SU-DHL-6 (cell line): ENCODE data around the gene LRRC3.

Experiments used
- H2AFZ ChIP-seq: fragments of 200-600 bp; sonication (generic); 2 replicates; pipeline ENCODE4 v1.6.1; 2014; ENCODE audit warnings: low read depth, mild to moderate bottlenecking, moderate library complexity, mixed read lengths, antibody characterized with exemption, low read length; ENCODE audit not compliant: severe bottlenecking
- H3F3A ChIP-seq: fragments of 200-600 bp; shearing (Covaris generic); 2 replicates; pipeline ENCODE4 v1.6.0; 2016; ENCODE audit warnings: antibody characterized with exemption, mild to moderate bottlenecking; ENCODE audit not compliant: insufficient read depth
- H3K27ac ChIP-seq: fragments of 200-600 bp; sonication (generic); 2 replicates; pipeline ENCODE4 v1.5.1; 2016; ENCODE audit warnings: low read depth, mild to moderate bottlenecking, low read length, moderate library complexity, mixed read lengths
- H3K27me3 ChIP-seq: fragments of 200-600 bp; sonication (generic), shearing (Covaris generic); 2 replicates; pipeline ENCODE4 v1.6.0; 2014; ENCODE audit warnings: mild to moderate bottlenecking, low read length
- H3K36me3 ChIP-seq: fragments of 200-600 bp; sonication (generic); 2 replicates; pipeline ENCODE4 v1.6.1; 2014; ENCODE audit warnings: mild to moderate bottlenecking, low read length, mixed read lengths
- H3K4me2 ChIP-seq: fragments of 300-600, 200-600 bp; shearing (Covaris generic), sonication (generic); 2 replicates; pipeline ENCODE4 v1.6.0; 2014; ENCODE audit warnings: low read length, low read depth, mild to moderate bottlenecking; ENCODE audit not compliant: poor library complexity, severe bottlenecking
- H3K4me3 ChIP-seq: fragments of 200-600 bp; sonication (generic); 2 replicates; pipeline ENCODE4 v1.5.1; 2014; ENCODE audit warnings: antibody characterized with exemption, low read length, mild to moderate bottlenecking, mixed read lengths; ENCODE audit not compliant: insufficient read depth, poor library complexity, severe bottlenecking
- H3K79me2 ChIP-seq: fragments of 200-600 bp; sonication (generic); 2 replicates; pipeline ENCODE4 v1.6.1; 2014; ENCODE audit warnings: mild to moderate bottlenecking, low read length, moderate library complexity; ENCODE audit not compliant: insufficient read depth
- H3K9ac ChIP-seq: fragments of 200-600 bp; sonication (generic); 2 replicates; pipeline ENCODE4 v1.7.0; 2014; ENCODE audit warnings: mild to moderate bottlenecking, low read length
- H3K9me2 ChIP-seq: fragments of 200-600 bp; sonication (generic); replicated peaks from 2 replicates; pipeline ENCODE4 v1.6.1; 2014; ENCODE audit warnings: low read length; ENCODE audit not compliant: insufficient read depth
- H3K9me3 ChIP-seq: fragments of 200-600 bp; sonication (generic); 2 replicates; pipeline ENCODE4 v1.6.1; 2014; ENCODE audit warnings: low read length, mixed read lengths; ENCODE audit not compliant: insufficient read depth
- H4K20me1 ChIP-seq: fragments of 200-600 bp; sonication (generic); 2 replicates; pipeline ENCODE4 v1.6.1; 2014; ENCODE audit warnings: low read depth, mild to moderate bottlenecking, antibody characterized with exemption, low read length, moderate library complexity, mixed read lengths
- EZH2phosphoT487 ChIP-seq: fragments of 200-600 bp; sonication (generic), shearing (Covaris generic); conservative IDR thresholded peaks from 2 replicates; pipeline ENCODE4 v1.6.1; 2018; ENCODE audit warnings: mild to moderate bottlenecking, antibody characterized with exemption, low read length, moderate library complexity, mixed read lengths
- TF ChIP-seq, protein P1 (sequence below): fragments of 200-600 bp; sonication (generic); IDR thresholded peaks from one replicate; pipeline ENCODE4 v1.5.1; 2017; ENCODE audit warnings: antibody characterized with exemption, mild to moderate bottlenecking, low read length, moderate library complexity; ENCODE audit not compliant: insufficient read depth, poor library complexity, severe bottlenecking

The LRRC3 gene

DNA sequence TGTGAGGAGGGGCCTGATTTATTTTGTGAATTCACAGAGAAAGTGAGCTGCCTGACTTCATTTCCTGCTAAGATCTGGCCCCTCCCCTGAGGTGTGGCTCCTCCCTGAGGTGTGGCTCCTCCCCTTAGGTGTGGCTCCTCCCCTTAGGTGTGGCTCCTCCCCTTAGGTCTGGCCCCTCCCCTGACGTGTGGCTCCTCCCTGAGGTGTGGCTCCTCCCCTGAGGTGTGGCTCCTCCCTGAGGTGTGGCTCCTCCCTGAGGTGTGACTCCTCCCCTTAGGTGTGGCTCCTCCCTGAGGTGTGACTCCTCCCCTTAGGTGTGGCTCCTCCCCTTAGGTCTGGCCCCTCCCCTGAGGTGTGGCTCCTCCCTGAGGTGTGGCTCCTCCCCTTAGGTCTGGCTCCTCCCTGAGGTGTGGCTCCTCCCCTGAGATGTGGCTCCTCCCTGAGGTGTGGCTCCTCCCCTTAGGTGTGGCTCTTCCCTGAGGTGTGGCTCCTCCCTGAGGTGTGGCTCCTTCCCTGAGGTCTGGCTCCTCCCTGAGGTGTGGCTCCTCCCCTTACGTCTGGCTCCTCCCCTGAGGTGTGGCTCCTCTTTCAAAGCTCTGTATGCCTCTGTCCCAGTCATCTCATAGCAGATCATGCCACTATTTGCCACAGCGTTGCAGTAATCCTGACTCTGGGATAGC is 26.9 kb upstream of the LRRC3 start:
- no peaks in the 10 kb centered on the region for H4K20me1 ChIP-seq
- H3F3A ChIP-seq: no peaks in the 10 kb centered on the region
- TF ChIP-seq, protein P1, sequence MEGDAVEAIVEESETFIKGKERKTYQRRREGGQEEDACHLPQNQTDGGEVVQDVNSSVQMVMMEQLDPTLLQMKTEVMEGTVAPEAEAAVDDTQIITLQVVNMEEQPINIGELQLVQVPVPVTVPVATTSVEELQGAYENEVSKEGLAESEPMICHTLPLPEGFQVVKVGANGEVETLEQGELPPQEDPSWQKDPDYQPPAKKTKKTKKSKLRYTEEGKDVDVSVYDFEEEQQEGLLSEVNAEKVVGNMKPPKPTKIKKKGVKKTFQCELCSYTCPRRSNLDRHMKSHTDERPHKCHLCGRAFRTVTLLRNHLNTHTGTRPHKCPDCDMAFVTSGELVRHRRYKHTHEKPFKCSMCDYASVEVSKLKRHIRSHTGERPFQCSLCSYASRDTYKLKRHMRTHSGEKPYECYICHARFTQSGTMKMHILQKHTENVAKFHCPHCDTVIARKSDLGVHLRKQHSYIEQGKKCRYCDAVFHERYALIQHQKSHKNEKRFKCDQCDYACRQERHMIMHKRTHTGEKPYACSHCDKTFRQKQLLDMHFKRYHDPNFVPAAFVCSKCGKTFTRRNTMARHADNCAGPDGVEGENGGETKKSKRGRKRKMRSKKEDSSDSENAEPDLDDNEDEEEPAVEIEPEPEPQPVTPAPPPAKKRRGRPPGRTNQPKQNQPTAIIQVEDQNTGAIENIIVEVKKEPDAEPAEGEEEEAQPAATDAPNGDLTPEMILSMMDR: no peak
- no peak for TF ChIP-seq EZH2phosphoT487
- H3K27me3 ChIP-seq: no peaks in the 10 kb centered on the region
- no peak overlapping the region for H3K4me2 ChIP-seq
- no peak overlapping the region for H2AFZ ChIP-seq
- peaks cover 6% of the 10 kb centered on the region; the same call in 1 of the 2 replicates for H3K9me3 ChIP-seq
- H3K36me3 ChIP-seq: no peaks in the 10 kb centered on the region
- no peaks in the 10 kb centered on the region for H3K9me2 ChIP-seq
- H3K9ac ChIP-seq: no peak overlapping the region
- no peaks in the 10 kb centered on the region for H3K79me2 ChIP-seq
- H3K27ac ChIP-seq: no peak overlapping the region
- H3K4me3 ChIP-seq: no peak overlapping the region

DNA sequence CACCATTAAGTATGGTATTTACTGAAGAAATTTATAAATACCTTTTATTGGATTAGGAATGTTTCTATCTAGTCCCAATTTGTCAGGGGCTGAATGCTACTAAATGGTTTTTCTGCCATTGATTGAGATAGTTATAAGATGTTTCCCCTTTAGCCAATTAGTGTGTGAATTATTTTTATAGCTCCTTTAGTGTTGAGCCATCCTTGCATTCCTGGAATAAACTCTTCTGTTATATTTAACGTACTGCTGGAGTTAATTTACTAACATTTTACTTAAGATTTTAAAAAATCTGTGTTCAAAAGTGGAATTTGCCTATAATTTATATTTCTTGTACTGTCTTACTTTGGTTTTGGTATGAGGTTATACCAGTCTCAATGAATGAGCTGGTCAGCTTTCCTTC is 25.4 kb upstream of the LRRC3 start:
- TF ChIP-seq, protein P1: no peak
- no peak for TF ChIP-seq EZH2phosphoT487
- Histone ChIP-seq H3K9ac (no peak overlapping the region), H3K9me3 (peaks cover 6% of the 10 kb centered on the region; the same call in 1 of the 2 replicates), H3F3A (no peaks in the 10 kb centered on the region), H3K9me2 (no peaks in the 10 kb centered on the region), H2AFZ (no peak overlapping the region), H3K36me3 (no peaks in the 10 kb centered on the region), H3K79me2 (no peaks in the 10 kb centered on the region), H3K4me2 (no peak overlapping the region), H4K20me1 (no peaks in the 10 kb centered on the region), H3K4me3 (no peak overlapping the region), H3K27me3 (no peaks in the 10 kb centered on the region), H3K27ac (no peak overlapping the region)

DNA sequence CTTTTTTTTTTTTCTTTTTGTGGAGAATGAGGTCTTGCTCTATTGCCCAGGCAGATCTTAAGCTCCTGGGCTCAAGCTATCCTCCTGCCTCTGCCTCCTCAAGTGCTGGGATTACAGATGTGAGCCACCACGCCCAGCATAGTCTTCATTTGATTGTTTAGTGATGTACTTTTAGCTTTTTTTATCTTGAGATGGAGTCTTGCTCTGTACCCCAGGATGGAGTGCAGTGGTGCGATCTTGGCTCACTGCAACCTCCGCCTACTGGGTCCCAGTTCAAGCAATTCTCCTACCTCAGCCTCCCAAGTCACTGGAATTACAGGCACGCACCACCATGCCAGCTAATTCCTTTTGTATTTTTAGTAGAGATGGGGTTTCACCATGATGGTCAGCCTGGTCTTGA is 24.0 kb upstream of the LRRC3 start:
- H3K36me3 ChIP-seq: no peaks in the 10 kb centered on the region
- H3K79me2 ChIP-seq: no peaks in the 10 kb centered on the region
- H3K9me3 ChIP-seq: peaks cover 6% of the 10 kb centered on the region; the same call in 1 of the 2 replicates
- TF ChIP-seq, protein P1: no peak
- TF ChIP-seq EZH2phosphoT487: no peak
- no peak overlapping the region for H3K4me2 ChIP-seq
- H3K27ac ChIP-seq: no peak overlapping the region
- no peaks in the 10 kb centered on the region for H3K27me3 ChIP-seq
- no peak overlapping the region for H2AFZ ChIP-seq
- H4K20me1 ChIP-seq: no peaks in the 10 kb centered on the region
- H3K4me3 ChIP-seq: no peak overlapping the region
- no peaks in the 10 kb centered on the region for H3F3A ChIP-seq
- H3K9me2 ChIP-seq: no peaks in the 10 kb centered on the region
- H3K9ac ChIP-seq: no peak overlapping the region
